ENCODE measurements around the gene KCNMA1.
"Not testable (repeated sequence)": the region's sequence is repeated elsewhere in the genome, so short reads cannot be mapped to it uniquely, and the experiment has no call there.

KCNMA1 gene

DNA sequence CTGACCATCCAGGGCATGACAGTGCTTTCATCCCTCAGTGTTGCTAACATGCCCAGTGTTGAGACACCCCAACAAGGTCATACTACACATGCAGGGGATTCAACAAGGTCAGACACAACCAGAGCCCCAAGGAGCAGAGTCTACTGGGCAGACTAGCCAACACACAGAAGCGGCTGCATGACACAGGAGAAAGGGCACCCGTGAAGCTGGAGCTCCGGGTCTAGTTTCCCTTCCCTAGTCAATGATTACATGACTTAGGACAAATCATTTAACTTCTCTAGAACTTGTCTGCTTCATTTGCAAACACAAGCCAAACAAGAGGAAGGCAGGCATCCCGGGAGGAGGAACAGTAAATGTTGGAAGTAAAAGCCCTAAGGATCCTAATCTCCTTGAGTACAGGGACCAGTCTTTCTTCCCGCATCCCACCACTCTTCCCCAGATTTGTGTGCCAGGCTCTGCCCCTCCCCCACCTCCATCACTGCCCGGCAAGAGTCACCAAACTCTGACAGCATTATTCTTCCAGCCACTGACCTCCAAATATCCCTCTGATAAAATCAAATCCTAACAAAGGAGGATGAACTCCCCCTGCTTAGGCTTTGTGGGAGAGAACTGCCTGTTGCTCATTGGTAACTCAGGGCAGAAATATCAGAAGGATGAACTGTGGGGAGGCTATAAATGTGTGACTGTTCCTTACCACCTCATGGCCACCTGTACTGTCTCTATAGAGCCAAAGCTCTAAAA is 104.3 kb downstream of the KCNMA1 start:
- no peak for DNase-seq (ENCODE audit: low read depth in 2 of 2)

GRCh38 chr10:77532068-77532467 is 105.5 kb downstream of the KCNMA1 start:
- DNase-seq (ENCODE audit: low read depth in 2 of 2), result no peak

GRCh38 chr10:77531441-77532001 is 106.1 kb downstream of the KCNMA1 start:
- no peak for DNase-seq (ENCODE audit: low read depth in 2 of 2)

GRCh38 chr10:77530011-77530410 is 107.6 kb downstream of the KCNMA1 start:
- DNase-seq (ENCODE audit: low read depth in 2 of 2), result no peak

- DNase-seq (ENCODE audit: low read depth in 2 of 2), result no peak
Observed at GRCh38 chr10:77529050-77529576, 108.5 kb downstream of the KCNMA1 start.

DNA sequence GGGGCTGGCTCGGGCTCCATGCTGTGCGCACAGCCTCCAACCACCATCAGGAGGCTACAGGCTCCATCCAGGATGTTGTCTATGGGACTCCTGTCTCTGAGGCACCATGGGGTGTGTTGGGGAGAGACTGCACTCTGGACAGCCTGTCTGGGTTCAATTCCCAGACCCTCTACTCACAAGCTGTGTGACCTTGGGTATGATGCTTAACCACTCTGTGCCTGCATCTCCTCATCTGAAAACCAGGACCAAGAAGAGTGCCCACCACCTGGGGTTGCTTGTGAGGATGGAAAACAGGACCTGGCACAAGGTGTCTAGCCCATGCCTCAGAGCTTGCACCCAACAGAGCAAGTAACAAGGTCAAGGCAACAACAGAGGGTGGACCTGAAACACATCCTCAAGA is 109.8 kb downstream of the KCNMA1 start:
- DNase-seq (ENCODE audit: low read depth in 2 of 2), result no peak

DNA sequence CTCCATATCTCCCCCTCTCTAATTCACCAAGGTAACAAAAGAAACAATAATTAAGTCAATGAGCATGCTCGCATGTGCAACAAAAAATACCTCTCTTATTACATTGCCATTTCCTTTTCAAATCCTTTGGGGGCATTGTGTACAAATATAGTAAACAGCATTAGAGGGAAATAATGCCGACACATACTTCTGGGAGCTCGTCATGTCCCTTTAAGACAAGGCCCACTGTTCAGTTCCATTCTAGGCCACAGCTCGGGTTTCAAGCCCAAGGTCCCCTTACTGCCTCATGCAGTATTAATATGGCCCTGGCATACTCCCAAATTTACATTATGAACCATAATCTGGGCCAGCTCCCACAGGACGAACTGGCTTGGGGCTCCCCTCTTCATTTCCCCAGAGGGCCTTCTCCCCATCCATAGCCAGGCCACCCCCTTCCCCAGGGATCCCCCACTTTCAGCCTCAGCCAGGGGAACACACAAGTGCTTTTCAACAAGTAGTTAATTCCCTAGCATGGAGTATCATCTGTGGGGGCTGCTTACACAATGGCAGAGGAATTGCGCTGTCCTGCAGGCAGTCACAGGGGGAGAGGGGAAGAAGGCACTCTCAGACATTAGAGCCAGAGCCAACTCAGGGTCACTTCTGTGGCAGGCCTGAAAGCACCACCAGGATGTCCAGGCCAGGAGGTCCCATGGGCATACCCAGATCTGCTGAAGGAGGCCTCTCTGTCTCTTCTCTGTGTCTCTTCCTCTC is 110.6 kb downstream of the KCNMA1 start:
- no peak for DNase-seq (ENCODE audit: low read depth in 2 of 2)

- DNase-seq (ENCODE audit: low read depth in 2 of 2), result no peak
Observed at GRCh38 chr10:77524281-77524711, 113.3 kb downstream of the KCNMA1 start.

DNA sequence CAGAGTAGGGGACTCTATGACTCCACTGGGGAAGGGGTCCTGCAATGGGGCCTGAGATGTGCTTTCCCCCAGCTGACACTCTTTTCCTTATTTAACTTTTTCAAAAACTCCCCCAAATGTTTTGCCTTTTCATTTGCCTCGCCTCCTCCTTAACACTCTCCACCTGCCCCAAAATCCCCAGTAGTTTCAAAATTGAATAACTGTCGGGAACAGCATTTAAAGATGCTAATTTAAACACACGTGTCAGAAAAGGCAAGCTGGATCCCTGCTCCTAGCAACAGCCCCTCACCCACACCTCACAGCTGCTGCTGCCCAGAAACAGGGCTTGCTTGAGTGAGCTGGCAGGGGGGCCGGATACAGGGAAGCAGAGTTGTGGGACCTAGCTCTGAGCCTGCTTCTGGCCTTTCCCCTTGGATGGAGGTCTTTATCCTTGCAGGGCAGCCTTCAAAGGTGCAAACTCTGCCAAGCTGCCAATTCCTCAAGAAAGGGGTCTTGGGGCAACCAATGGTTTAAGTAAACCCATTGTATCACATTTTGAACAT is 115.3 kb downstream of the KCNMA1 start:
- DNase-seq (ENCODE audit: low read depth in 2 of 2), result no peak

DNA sequence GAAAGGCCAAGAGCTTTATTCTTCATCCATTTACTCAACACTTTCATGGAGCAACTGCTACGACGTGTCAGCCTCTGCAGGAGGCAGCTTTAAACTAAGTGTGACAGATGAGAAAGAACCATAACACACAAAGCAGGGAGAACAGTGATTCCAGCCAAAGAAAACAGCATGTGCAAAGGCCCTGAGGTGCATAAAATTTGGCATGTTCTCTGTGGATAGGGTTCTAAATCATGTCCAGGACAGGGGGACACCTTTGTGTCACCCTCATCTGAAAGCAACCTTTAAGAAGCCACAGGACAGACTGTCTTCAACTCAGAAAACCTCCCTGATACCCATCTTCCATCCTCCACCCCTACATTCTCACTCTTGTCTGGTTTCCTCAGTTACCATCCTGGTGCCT is 116.6 kb downstream of the KCNMA1 start:
- DNase-seq (ENCODE audit: low read depth in 2 of 2), result no peak

DNA sequence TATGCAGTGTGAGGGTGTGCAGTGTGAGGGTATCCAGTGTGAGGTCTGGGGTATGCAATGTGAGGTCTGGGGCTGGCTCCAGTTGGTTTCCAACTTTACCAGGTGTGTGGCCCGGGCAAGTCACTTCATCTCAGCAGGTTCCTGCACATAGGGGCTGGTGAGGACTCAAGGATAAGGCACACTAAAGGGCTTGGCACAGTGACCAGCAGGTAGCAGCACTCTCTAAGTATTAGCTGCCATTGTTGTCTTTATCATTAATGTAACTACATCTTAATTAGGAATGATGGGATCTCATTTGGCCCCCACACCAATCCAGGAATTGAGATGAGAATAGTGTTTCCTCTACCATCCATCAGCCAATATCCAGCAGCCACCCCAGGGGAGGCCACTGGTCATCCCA is 117.3 kb downstream of the KCNMA1 start:
- no peak for DNase-seq (ENCODE audit: low read depth in 2 of 2)

GRCh38 chr10:77519791-77520190 is 117.8 kb downstream of the KCNMA1 start:
- not testable (repeated sequence) for DNase-seq (ENCODE audit: low read depth in 2 of 2)

DNA sequence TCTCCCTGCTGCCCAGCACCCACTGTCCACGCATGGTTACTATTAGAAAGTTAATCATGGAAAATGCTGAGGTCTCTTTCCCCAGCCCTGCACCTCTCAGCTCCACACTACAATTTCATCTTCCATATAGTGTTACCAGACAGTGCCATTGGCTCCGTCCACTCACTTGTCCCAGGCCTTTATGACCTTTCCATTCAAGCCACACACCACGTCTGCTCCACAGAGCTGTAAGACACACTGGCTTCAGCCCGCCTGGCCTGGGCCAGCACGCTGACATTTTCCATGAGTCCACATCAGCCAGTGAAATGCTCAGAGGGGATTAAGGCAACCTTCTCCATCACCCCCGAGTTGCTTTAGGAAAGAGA is 118.7 kb downstream of the KCNMA1 start:
- DNase-seq (ENCODE audit: low read depth in 2 of 2), result no peak

- no peak for DNase-seq (ENCODE audit: low read depth in 2 of 2)
Observed at GRCh38 chr10:77518241-77518909, 119.2 kb downstream of the KCNMA1 start.

- DNase-seq (ENCODE audit: low read depth in 2 of 2), result no peak
Observed at GRCh38 chr10:77516575-77516974, 121.0 kb downstream of the KCNMA1 start.

GRCh38 chr10:77514870-77515269 is 122.7 kb downstream of the KCNMA1 start:
- DNase-seq (ENCODE audit: low read depth in 2 of 2), result no peak

DNA sequence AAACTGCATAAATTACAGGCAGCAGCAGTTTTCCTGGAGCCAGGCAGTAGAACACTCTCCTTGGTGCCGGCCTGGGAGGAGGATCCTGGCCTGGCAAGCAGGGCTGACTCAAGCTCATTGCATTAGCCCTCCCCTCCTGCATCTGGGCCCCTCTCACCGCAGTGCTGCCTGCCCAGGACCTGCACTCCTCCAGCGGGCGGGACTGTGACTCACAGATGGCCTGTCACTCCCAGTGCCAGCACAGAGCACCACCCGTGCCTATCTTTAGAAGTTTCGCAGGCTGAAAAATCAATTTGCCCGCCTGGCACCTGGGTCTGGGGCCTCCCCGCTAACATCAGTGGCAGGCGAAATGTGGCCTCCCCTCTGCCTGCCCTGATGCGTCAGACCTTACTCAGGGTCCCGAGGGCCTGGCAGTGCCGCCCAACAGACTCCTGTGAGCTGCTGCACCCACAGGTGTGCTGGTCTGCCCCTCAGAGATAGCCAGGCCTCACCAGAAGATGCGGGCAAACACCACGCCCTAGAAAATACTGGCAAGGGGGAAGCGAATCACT is 123.8 kb downstream of the KCNMA1 start:
- no peak for DNase-seq (ENCODE audit: low read depth in 2 of 2)

DNA sequence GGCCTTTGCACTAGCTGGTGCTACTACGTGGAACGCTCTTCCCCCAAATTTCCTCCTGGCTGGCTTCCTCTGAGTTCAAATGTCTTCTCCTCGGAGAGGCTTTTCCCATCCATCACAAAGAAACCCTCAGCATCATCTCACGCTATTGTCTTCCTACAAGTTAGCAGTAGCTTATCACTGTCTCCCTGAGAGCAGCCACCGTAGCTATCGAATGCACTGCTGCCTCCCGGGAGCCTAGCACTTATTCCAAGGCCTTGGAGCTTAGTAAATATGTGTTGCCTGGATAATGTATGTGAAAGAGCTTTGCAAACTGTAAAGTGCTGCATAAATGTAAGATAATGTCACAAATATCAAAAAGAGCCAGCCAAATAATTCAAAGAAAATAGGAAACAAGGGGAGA is 124.4 kb downstream of the KCNMA1 start:
- no peak for DNase-seq (ENCODE audit: low read depth in 2 of 2)

- no peak for DNase-seq (ENCODE audit: low read depth in 2 of 2)
Observed at GRCh38 chr10:77512219-77512578, 125.4 kb downstream of the KCNMA1 start.

DNA sequence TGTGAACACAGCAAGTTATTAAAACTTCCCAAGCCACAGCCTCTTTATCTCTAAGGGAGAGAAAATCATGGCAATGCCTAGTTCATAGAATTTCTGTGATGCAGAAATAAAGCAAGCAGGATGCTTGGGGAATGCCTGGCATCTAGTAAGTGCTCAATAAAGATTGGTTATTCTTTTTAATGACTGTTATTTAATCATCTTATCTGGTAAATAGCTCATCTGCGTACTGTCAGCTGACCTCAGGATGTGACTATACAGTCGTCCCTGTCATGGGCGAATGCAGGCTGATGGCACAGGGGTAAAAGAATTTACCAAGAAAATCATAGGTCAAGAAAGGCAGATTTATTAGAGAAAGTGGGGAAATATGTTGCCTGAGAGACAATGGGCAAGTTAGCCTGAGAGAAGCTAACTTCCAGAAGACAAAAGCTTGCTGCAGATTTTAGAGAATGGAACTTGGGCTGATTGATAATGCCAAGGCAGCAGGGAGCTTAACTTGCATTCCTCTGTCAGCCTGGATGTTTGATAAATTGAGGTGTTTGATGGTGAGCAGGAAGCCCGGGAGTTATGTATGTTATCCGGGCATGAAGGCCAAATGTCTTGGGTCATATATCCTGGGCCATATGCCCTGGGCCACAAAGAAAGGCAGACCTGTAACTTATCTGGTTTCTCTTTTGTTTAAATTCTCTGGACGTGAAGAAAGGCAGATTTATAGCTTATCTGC is 126.0 kb downstream of the KCNMA1 start:
- no peak for DNase-seq (ENCODE audit: low read depth in 2 of 2)

GRCh38 chr10:77510695-77511094 is 126.9 kb downstream of the KCNMA1 start:
- DNase-seq (ENCODE audit: low read depth in 2 of 2), result no peak

Data from stimulated activated CD8-positive, alpha-beta memory T cell treated with anti-CD3 and anti-CD28 coated beads, Interleukin-2, amount 100 ng/mL, for 48 hours (primary cell).